NCI-H2107 treated with DMSO at 0.1 percent for 48 hours (cell line): Measurements from ENCODE around the gene BIRC2.
"Not testable (repeated sequence)": the region's sequence is repeated elsewhere in the genome, so short reads cannot be mapped to it uniquely, and the experiment has no call there.

Experiments
- DNase-seq: peaks from one replicate; lab custom pipeline; 2025; ENCODE audit not compliant: unreplicated experiment; lab: John Stamatoyannopoulos, UW

The BIRC2 gene

GRCh38 chr11:102346748-102347461, at the start of gene BIRC2:
Gene BIRC2 (plus strand): TSS chr11:102347214. CDS start chr11:102349855, 2,641 bp downstream.
- DNase-seq, result peak; percentile 50

- DNase-seq, result not testable (repeated sequence)
Measured at GRCh38 chr11:102300837-102301236, 46.2 kb upstream of the BIRC2 start.

- DNase-seq, result no peak
Measured at GRCh38 chr11:102302241-102302640, 44.8 kb upstream of the BIRC2 start.

- DNase-seq, result no peak
Measured at GRCh38 chr11:102304686-102305085, 42.3 kb upstream of the BIRC2 start.

- no peak for DNase-seq
Measured at GRCh38 chr11:102305352-102306047, 41.5 kb upstream of the BIRC2 start.

GRCh38 chr11:102306048-102306597, 40.9 kb upstream of the BIRC2 start:
- no peak for DNase-seq

GRCh38 chr11:102306817-102307726, 39.9 kb upstream of the BIRC2 start:
- DNase-seq, result no peak

- no peak for DNase-seq
Measured at GRCh38 chr11:102307727-102308038, 39.3 kb upstream of the BIRC2 start.

- DNase-seq, result no peak
Measured at GRCh38 chr11:102309621-102310541, 37.1 kb upstream of the BIRC2 start.

- DNase-seq, result no peak
Measured at GRCh38 chr11:102312667-102313066, 34.3 kb upstream of the BIRC2 start.

GRCh38 chr11:102313238-102313940, 33.6 kb upstream of the BIRC2 start:
- no peak for DNase-seq

GRCh38 chr11:102314784-102315183, 32.2 kb upstream of the BIRC2 start:
- no peak for DNase-seq

- DNase-seq, result no peak
Measured at GRCh38 chr11:102316346-102316904, 30.6 kb upstream of the BIRC2 start.

GRCh38 chr11:102317099-102317767, 29.8 kb upstream of the BIRC2 start, which contains the start of gene BIRC3:
Gene BIRC3 (plus strand): TSS chr11:102317484. CDS start chr11:102324510, 7,026 bp downstream.
- DNase-seq, result peak; percentile 91

- no peak for DNase-seq
Measured at GRCh38 chr11:102317768-102318103, 29.3 kb upstream of the BIRC2 start.

- no peak for DNase-seq
Measured at GRCh38 chr11:102318469-102318868, 28.5 kb upstream of the BIRC2 start.

- DNase-seq, result no peak
Measured at GRCh38 chr11:102319544-102319943, 27.5 kb upstream of the BIRC2 start.

GRCh38 chr11:102320188-102320587, 26.8 kb upstream of the BIRC2 start:
- DNase-seq, result no peak

- no peak for DNase-seq
Measured at GRCh38 chr11:102320679-102321078, 26.3 kb upstream of the BIRC2 start.
